ENCODE results near the gene CYFIP1.

DNA sequence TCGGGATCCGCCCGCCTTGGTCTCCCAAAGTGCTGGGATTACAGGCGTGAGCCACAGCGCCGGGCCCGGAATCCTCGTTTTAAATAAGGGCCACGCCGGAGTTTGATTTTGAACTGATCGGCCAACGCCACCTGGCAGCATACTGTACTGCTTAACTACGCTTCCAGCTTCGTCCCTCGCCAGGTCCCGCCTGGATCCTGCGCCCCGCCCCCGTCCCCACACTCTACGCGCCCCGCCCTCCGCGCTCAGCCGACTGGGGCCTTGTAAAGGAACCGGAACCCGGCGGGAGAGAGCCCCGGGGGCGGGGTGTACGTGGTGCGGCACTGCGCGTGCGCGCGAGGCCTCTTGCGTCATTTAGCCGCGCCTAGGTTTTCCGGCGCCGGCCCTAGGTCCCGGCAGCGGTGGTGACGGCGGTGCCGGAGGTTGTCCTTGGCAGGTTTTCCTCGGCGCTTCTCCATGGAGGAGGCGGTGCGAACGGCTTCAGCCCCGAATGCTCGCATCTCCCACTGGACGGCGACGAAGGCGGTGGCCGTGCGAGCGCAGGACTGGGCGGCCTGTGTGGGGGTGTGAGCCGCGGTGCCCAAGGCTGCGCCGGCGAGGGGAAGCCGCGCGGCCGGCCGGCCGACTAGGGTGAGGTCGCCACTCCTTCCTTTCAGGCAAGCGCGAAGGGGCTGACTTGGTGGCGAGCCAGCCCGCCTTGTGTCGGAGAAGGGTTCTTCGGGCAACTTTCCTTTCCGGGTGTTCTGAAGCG lies 141.7 kb downstream of the CYFIP1 start, which contains the start of gene NIPA2:
- TF ChIP-seq EZH2 (IDR thresholded peaks at IDR 0.05; ENCODE audit: low read depth, low read length, severe bottlenecking) (no peak), POLR2AphosphoS5 (IDR thresholded peaks at IDR 0.05; ENCODE audit: low read depth, low read length) (peak; percentile 88), POLR2A (IDR thresholded peaks at IDR 0.05; ENCODE audit: control extremely low read depth in 1 of 2, low read depth in 2 of 2, low read length in 2 of 2) (peak; percentile 75 to 83), SIN3A (conservative IDR thresholded peaks at IDR 0.05 in 1 of 2, IDR thresholded peaks at IDR 0.05 in 1 of 2; ENCODE audit: low read depth in 1 of 2, low read length in 2 of 2) (peak in 1 of 2 experiments; percentile 51; a peak in 1 of 4 replicates), EGR1 (IDR thresholded peaks at IDR 0.05; ENCODE audit: borderline replicate concordance, low read depth, low read length) (no peak), TBP (IDR thresholded peaks at IDR 0.05; ENCODE audit: low read depth, low read length) (peak; percentile 83), EP300 (IDR thresholded peaks at IDR 0.05; ENCODE audit: borderline replicate concordance in 1 of 2, low read depth in 2 of 2, low read length in 2 of 2) (no peak; a peak in 1 of 3 replicates), RAD21 (IDR thresholded peaks at IDR 0.05 in 1 of 2, conservative IDR thresholded peaks at IDR 0.05 in 1 of 2; ENCODE audit: low read depth in 2 of 2, low read length in 2 of 2) (peak in 1 of 2 experiments; percentile 10; a peak in 1 of 4 replicates), SIX5 (IDR thresholded peaks at IDR 0.05; ENCODE audit: low read depth, low read length) (no peak), TAF1 (IDR thresholded peaks at IDR 0.05; ENCODE audit: low read depth, low read length) (peak; percentile 84), HDAC6 (IDR thresholded peaks at IDR 0.05; ENCODE audit: low read depth, low read length) (no peak), GTF2F1 (IDR thresholded peaks at IDR 0.05; ENCODE audit: borderline replicate concordance, low read depth, low read length) (peak; percentile 75; the same call in 1 of the 2 replicates)
- TF ChIP-seq, protein P1, sequence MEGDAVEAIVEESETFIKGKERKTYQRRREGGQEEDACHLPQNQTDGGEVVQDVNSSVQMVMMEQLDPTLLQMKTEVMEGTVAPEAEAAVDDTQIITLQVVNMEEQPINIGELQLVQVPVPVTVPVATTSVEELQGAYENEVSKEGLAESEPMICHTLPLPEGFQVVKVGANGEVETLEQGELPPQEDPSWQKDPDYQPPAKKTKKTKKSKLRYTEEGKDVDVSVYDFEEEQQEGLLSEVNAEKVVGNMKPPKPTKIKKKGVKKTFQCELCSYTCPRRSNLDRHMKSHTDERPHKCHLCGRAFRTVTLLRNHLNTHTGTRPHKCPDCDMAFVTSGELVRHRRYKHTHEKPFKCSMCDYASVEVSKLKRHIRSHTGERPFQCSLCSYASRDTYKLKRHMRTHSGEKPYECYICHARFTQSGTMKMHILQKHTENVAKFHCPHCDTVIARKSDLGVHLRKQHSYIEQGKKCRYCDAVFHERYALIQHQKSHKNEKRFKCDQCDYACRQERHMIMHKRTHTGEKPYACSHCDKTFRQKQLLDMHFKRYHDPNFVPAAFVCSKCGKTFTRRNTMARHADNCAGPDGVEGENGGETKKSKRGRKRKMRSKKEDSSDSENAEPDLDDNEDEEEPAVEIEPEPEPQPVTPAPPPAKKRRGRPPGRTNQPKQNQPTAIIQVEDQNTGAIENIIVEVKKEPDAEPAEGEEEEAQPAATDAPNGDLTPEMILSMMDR (IDR thresholded peaks at IDR 0.05; ENCODE audit: control extremely low read depth in 1 of 3, insufficient read depth in 1 of 3, low read depth in 1 of 3, low read length in 3 of 3), result no peak
- TF ChIP-seq, protein P2, sequence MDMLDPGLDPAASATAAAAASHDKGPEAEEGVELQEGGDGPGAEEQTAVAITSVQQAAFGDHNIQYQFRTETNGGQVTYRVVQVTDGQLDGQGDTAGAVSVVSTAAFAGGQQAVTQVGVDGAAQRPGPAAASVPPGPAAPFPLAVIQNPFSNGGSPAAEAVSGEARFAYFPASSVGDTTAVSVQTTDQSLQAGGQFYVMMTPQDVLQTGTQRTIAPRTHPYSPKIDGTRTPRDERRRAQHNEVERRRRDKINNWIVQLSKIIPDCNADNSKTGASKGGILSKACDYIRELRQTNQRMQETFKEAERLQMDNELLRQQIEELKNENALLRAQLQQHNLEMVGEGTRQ (IDR thresholded peaks at IDR 0.05; ENCODE audit: low read length), result no peak

Measured in H1 (cell line).